KG1 (cell line): ENCODE measurements around the gene INPP4B.
A peak's percentile ranks its signal among the peaks of the same experiment; 100 is the strongest.
"Not testable (repeated sequence)": the region's sequence is repeated elsewhere in the genome, so short reads cannot be mapped to it uniquely, and the experiment has no call there.

Source experiments
- DNase-seq: peaks from one replicate; lab custom pipeline; 2025; lab: John Stamatoyannopoulos, UW

INPP4B gene

GRCh38 chr4:142683503-142683902, 162.6 kb downstream of the INPP4B start:
- no peak for DNase-seq

GRCh38 chr4:142671516-142671915, 174.6 kb downstream of the INPP4B start:
- no peak for DNase-seq

GRCh38 chr4:142663828-142664227, 182.3 kb downstream of the INPP4B start:
- no peak for DNase-seq

GRCh38 chr4:142660728-142661127, 185.4 kb downstream of the INPP4B start:
- no peak for DNase-seq

GRCh38 chr4:142656178-142656577, 189.9 kb downstream of the INPP4B start:
- DNase-seq, result no peak

GRCh38 chr4:142648378-142648777, 197.7 kb downstream of the INPP4B start:
- DNase-seq, result no peak

GRCh38 chr4:142645475-142646108, 200.5 kb downstream of the INPP4B start:
- DNase-seq, result peak; percentile 30

- DNase-seq, result not testable (repeated sequence)
Measured at GRCh38 chr4:142644628-142645027, 201.5 kb downstream of the INPP4B start.

GRCh38 chr4:142637614-142638013, 208.5 kb downstream of the INPP4B start:
- no peak for DNase-seq

- no peak for DNase-seq
Measured at GRCh38 chr4:142631836-142632235, 214.3 kb downstream of the INPP4B start.

- DNase-seq, result no peak
Measured at GRCh38 chr4:142615324-142615665, 230.8 kb downstream of the INPP4B start.

- DNase-seq, result no peak
Measured at GRCh38 chr4:142614621-142615323, 231.3 kb downstream of the INPP4B start.

- DNase-seq, result no peak
Measured at GRCh38 chr4:142607976-142608375, 238.1 kb downstream of the INPP4B start.

GRCh38 chr4:142600952-142601351, 245.1 kb downstream of the INPP4B start:
- DNase-seq, result no peak

- DNase-seq, result no peak
Measured at GRCh38 chr4:142598132-142598531, 248.0 kb downstream of the INPP4B start.

- no peak for DNase-seq
Measured at GRCh38 chr4:142596595-142596994, 249.5 kb downstream of the INPP4B start.

GRCh38 chr4:142596121-142596520, 250.0 kb downstream of the INPP4B start:
- DNase-seq, result no peak

- no peak for DNase-seq
Measured at GRCh38 chr4:142595222-142595871, 250.8 kb downstream of the INPP4B start.

- DNase-seq, result no peak
Measured at GRCh38 chr4:142585411-142585810, 260.7 kb downstream of the INPP4B start.

GRCh38 chr4:142583708-142584107, 262.4 kb downstream of the INPP4B start:
- no peak for DNase-seq

GRCh38 chr4:142582340-142582739, 263.8 kb downstream of the INPP4B start:
- DNase-seq, result no peak

GRCh38 chr4:142581881-142582280, 264.2 kb downstream of the INPP4B start:
- no peak for DNase-seq

GRCh38 chr4:142579443-142579842, 266.7 kb downstream of the INPP4B start:
- DNase-seq, result no peak
